PC-3 (cell line): ENCODE measurements around the gene ZNF20.

Source experiments
- EZH2phosphoT487 ChIP-seq: fragments of 300-600 bp; sonication (generic); IDR thresholded peaks from 2 replicates; pipeline ENCODE4 v1.6.1; 2018; ENCODE audit warnings: mild to moderate bottlenecking, antibody characterized with exemption, low read length, borderline replicate concordance
- TF ChIP-seq, protein P1 (sequence below): fragments of 300-600 bp; sonication (generic); conservative IDR thresholded peaks from 2 replicates; pipeline ENCODE4 v1.5.1; 2017; ENCODE audit warnings: antibody characterized with exemption, low read depth, mild to moderate bottlenecking, low read length

- TF ChIP-seq, protein P1, sequence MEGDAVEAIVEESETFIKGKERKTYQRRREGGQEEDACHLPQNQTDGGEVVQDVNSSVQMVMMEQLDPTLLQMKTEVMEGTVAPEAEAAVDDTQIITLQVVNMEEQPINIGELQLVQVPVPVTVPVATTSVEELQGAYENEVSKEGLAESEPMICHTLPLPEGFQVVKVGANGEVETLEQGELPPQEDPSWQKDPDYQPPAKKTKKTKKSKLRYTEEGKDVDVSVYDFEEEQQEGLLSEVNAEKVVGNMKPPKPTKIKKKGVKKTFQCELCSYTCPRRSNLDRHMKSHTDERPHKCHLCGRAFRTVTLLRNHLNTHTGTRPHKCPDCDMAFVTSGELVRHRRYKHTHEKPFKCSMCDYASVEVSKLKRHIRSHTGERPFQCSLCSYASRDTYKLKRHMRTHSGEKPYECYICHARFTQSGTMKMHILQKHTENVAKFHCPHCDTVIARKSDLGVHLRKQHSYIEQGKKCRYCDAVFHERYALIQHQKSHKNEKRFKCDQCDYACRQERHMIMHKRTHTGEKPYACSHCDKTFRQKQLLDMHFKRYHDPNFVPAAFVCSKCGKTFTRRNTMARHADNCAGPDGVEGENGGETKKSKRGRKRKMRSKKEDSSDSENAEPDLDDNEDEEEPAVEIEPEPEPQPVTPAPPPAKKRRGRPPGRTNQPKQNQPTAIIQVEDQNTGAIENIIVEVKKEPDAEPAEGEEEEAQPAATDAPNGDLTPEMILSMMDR: no peak
- TF ChIP-seq EZH2phosphoT487: no peak
Observed at GRCh38 chr19:12145348-12145747, 5.2 kb upstream of the ZNF20 start.
